GM18951 (cell line): ENCODE data around the gene WNT8A.

Experiments
- POLR2A ChIP-seq: IDR thresholded peaks from 4 replicates; pipeline ENCODE4 v1.6.1; 2011; ENCODE audit warnings: mild to moderate bottlenecking; ENCODE audit not compliant: insufficient read length, insufficient read depth; ENCODE audit errors: extremely low read depth
- in situ Hi-C: fragments of 300-500 bp; cut with MboI; formaldehyde crosslinking; loops from one replicate; pipeline ENCODE4 v1.12.0; 2022; ENCODE audit warnings: low sequenced_read_pairs, mixed read lengths, inconsistent platforms; ENCODE audit not compliant: unreplicated experiment

Gene WNT8A

DNA sequence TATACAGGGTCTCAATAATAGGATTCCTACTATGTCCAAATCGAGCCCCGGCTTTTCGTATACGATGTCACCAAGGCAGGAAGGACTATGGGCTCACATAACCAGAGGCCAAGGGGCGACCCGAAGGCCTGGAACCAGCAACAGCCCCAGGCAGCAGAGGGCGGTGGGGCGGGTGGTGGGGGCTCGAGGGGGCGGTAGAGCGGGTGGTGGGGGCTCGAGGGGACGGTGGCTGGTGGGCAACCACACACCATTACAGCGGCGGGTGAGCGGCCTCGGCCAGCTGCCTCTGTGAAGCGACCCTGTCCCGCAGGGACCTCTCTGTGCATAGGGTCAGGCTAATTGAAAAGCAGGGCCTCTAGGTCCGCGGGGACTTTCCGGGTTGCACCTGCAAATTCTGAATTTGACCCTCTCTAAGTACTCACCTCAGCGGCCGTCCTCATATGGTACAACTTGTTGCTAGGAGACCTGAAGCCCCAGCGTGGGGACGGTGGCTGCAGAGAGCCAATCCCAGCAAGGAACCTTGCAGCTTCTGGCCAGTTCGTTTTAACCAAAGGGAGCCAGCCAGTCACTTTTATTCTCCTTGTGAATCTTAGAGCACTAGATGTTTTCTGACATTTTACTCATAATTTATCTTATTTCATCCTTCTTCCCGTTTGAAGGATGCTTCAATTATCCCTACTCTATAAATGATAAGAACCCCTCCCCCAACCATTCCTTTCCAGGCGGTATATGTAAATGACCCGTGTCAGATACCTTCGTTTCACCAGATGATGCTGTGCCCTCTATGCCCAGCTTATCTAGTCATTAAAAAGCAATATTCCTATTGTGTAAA is 55.3 kb downstream of the WNT8A start, which contains the start of gene NME5:
Gene NME5 (minus strand): TSS at position 480 of the 832 bp plus-strand sequence. CDS start 648 bp downstream, outside the sequence.
- TF ChIP-seq POLR2A, result no peak
- in situ Hi-C loops, result loop anchor here (10.0 kb wide), 1 partner anchor 54 kb away; the partner anchor contains the start of gene WNT8A

DNA sequence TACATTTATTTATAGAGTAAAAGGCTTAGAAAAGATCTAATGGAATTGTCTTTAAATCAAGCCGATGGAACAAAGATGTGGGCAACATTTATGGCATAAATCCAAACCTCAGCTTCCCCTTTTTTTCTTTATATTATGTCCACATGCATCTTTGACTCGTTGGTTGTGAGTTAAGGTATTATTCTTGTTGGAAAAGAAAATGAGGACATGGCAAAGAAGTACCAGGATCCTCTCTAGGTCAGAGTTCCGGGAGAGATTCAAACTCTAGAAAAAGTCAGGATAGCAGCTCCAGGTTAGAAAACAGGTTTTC is 55.9 kb downstream of the WNT8A start:
- no peak for TF ChIP-seq POLR2A
- in situ Hi-C loops, result loop anchor here (10.0 kb wide), 1 partner anchor 55 kb away; the partner anchor contains the start of gene WNT8A

DNA sequence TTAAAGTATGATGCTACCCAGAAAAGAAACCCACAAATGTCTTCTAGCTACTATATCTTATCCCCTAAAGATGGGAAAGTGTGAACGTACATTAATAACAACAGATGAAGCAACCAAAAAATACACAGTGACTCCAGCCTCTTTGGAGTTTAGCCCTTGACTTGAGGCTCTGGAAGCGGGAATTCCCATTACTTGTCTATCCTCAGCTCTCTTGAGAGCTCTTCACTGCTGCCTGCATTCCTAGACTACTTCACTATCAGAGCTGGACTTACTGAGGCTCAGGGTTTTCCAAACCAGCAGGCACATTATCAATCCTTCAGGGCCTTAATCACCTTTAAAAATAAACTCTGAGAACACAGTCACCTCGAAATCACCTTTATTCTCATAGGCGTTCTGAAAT is 56.4 kb downstream of the WNT8A start:
- in situ Hi-C loops, result no loop called here
- TF ChIP-seq POLR2A, result no peak
